Pons (tissue), 1 donor: ENCODE results near the gene PPP1R16B.
"Not testable (repeated sequence)": the region's sequence is repeated elsewhere in the genome, so short reads cannot be mapped to it uniquely, and the experiment has no call there.

ENCODE experiments used
- DNase-seq: peaks from one replicate; pipeline ENCODE4 v3.0.0-alpha.2; 2016; ENCODE audit warnings: low spot score

PPP1R16B gene

DNA sequence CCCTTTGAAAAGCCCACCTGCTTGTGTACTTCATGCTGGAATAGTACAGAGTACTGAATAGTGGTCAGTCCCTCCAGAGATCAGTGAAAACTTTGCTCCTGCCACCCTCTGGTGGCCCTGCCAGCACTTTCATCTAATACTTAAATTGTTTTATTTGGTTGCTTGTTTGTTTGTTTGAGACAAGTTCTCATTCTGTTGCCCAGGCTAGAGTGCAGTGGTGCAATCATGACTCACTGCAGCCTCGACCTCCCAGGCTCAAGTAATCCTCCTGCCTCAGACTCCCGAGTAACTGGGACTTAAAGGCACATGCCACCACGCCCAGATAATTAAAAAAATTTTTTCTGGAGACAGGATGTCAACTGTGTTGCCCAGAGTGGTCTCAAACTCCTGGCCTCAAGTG, 129.8 kb downstream of the PPP1R16B start:
- DNase-seq = no peak

DNA sequence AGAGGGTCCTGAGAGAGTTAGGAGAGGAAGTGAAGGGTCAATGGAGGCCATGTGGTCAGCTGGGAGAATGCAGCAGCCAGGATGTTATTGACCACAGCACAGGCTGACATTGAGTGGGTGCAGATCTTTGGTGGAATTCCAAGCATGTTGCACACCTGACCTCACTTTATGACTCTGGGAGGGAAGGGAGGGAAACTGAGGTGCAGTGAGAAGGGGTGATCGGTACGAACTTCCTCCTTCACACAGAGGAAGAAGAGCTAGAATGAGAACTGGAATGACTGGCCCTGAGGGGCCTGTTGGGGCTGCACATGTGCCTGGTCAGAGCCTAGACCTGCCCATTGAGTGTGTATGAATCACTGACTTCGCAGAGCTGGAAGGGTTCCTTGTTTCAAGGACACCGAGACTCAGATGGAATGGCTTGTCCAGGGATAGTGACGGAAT, 130.5 kb downstream of the PPP1R16B start:
- DNase-seq = no peak

DNA sequence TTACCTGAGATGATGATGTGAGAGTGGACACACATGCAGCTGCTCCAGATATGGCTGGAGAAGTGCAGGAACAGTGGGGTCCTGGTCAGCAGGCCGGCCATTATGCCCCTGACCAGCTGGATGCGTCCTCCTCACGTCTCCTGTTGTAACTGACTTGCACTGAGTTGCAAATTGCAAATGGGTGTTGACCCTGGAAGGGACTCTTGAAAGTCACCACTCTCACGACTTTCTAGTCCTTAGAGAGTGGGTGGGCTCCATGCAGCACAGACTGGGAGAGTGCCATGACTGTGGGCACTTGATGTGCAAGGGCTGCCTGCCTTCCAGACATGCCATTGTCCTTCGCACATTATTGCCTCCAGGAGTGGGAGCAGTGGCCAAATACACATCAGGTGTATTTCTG, 131.5 kb downstream of the PPP1R16B start:
- no peak for DNase-seq

DNA sequence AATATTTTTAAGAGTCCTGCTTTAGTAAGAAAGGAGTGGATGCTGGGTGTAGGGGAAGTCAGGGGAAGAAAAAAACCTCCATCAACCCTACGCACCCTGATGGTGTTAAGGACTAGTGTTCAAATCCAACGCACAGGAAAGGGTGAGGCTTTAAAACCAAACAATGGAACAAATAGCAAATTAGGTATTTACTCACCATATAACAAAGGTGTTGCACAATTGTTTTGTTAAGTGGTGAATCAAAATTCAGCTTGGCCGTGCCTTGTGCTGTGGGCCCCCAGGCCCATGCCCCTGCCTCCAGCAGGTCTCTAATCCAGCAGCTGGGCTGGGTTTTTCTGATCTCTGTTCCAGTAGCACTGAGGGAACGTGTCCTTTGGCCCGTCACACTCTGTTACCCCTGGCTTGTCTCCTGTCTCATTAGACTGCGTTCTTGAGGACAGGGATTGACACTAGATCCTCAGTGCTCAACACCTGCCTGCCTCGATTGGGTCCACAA, 132.5 kb downstream of the PPP1R16B start:
- no peak for DNase-seq

DNA sequence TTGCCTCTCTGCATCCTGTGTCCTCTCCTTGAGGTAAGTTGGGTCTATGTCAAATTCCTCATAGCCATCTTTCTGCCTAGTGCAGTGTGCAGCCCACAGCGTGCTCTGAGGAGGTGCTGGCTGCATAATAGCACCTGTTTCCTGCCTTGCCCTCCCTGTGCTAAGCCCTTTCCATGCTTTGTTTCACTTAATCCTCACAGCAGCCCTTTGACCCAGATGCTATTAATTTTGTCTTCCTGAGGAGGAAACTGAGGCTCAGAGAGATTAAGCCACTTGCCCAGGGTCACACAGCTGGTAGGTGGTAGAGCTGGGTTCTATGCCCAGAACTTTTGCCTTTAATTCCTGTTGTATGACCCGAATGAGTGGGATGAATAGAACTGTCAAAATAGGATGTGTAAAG, 134.2 kb downstream of the PPP1R16B start:
- DNase-seq = no peak

DNA sequence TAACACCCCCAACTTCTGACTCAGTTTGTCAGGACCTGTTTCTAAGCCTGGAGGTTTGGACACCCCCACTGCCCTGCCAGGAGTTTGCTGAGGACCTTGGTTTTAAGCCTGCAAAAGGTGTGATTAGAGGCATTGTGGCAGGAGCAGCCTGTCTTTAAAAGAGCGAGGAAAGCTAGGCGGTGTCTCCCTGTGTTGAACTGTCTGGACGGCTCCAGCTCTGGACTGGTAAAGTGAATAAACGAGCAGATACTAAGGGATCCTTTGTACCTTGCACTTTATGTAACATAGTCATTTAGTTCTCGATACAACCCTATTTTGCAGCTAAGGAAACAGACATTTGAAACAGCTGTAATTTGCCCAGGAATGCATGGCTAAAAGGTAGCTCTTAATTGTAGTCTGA, 135.1 kb downstream of the PPP1R16B start:
- no peak for DNase-seq

DNA sequence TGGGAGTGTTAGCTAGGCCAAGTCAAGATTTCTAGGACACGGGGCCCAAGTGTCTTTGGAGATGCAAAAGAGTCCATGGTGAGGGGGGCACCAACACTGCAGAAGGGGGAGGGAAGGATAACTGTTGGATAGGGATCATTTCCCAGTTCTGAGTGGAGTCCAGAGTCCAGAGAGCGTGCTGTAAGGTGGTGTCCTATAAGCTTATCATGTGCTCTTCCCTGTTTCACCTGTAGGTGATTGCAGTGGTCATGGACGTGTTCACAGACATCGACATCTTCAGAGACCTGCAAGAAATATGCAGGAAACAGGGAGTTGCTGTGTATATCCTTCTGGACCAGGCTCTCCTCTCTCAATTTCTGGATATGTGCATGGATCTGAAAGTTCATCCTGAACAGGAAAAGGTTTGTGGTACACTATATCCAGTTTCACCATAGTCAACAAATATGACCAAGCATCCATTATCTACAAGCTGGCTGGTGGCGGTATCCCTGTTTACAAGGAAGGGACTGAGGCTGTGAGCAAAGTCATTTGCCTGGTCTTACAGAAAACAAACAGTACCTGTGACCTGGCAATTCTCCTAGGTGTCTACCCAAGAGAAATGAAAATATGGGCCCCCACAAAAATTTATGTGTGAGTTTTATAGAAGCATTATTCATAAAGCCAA, 136.4 kb downstream of the PPP1R16B start:
- no peak for DNase-seq

DNA sequence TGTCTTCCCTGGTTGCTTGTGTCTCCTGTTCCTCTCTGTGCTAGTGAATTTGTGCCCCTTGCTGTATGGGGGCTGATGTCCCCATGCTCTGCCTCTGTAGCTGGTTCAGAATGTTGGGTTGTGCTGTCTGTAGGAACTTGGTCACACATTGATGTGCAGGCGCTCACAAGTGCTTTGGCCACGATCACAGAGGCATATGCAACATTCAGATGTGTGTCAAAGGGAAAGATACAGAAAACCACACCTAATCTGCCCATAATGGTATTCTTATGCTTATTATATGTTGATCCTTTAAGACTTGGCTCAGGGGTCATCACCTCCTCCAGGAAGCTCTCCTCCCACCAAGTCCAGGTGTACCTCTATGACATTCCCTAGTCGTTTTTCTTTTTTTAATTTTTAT, 139.5 kb downstream of the PPP1R16B start:
- DNase-seq = no peak

DNA sequence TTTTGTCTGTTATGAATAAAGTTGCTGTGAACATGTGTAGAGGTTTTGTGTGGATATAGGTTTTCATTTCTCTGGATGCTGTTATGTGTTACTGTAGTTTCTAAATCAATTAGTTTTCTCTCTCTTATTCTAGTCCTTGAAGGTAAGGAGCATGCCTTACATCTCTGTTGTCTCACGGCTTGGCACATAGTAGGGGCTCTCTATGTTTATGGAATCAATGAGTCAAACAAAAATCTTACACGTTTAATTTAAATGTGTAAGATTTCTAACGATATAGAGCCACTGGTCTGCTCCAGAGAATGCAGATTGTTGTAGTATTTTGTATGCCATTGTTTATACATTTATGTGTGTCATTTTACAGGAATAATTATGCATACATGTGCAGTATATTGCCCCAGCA, 141.3 kb downstream of the PPP1R16B start:
- no peak for DNase-seq

DNA sequence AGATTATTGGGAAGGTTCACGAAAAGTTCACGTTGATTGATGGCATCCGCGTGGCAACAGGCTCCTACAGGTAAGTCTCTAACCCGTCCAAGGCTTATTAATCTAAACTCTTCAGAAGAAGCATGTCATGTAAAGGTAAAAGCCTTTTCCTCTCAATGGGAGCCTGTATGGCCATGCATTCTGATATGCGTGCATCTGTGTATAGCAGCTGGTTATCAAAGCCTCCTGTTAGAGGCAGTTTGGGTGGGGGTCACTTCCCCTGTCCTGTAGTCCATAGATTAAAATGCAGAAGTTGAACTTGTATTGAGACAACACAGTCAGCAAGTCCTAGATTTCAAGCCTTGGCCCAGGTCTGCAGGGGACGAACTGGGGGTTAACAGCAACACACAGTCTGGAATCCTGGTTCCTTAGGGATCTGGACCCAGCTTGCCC, 142.4 kb downstream of the PPP1R16B start:
- DNase-seq = no peak

DNA sequence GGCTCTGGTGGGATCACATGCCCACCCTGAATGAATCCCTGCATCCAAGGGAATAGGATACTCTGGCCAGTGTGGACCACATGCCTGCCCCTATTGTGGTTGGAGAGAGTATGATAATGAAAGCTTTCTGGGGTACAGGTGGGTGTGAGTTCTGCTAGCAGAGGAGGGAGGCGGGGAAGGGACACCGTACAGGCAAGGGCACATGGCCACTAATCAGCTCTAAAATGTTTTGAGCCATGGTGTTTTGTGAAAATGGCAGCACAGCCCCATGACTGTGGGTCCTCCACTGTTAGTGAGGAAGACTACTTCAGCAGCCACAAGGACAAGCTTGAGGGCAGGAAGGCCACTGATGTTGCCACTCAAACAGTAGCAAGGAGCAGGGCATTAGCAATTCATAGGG, 144.8 kb downstream of the PPP1R16B start:
- DNase-seq = no peak

DNA sequence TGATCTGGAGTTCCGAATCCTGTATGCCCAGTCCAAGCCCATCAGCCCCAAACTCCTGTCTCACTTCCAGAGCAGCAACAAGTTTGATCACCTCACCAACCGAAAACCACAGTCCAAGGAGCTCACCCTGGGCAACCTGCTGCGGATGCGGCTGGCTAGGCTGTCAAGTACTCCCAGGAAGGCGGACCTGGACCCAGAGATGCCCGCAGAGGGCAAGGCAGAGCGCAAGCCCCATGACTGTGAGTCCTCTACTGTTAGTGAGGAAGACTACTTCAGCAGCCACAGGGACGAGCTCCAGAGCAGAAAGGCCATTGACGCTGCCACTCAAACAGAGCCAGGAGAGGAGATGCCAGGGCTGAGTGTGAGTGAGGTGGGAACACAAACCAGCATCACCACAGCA, 146.1 kb downstream of the PPP1R16B start:
- no peak for DNase-seq

DNA sequence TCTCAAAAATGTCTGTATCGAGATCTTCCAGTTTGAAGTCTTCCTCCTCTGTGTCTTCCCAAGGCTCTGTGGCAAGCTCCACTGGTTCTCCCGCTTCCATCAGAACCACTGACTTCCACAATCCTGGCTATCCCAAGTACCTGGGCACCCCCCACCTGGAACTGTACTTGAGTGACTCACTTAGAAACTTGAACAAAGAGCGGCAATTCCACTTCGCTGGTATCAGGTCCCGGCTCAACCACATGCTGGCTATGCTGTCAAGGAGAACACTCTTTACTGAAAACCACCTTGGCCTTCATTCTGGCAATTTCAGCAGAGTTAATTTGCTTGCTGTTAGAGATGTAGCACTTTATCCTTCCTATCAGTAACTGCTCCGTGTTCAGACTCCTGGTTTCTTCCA, 146.7 kb downstream of the PPP1R16B start:
- no peak for DNase-seq

DNA sequence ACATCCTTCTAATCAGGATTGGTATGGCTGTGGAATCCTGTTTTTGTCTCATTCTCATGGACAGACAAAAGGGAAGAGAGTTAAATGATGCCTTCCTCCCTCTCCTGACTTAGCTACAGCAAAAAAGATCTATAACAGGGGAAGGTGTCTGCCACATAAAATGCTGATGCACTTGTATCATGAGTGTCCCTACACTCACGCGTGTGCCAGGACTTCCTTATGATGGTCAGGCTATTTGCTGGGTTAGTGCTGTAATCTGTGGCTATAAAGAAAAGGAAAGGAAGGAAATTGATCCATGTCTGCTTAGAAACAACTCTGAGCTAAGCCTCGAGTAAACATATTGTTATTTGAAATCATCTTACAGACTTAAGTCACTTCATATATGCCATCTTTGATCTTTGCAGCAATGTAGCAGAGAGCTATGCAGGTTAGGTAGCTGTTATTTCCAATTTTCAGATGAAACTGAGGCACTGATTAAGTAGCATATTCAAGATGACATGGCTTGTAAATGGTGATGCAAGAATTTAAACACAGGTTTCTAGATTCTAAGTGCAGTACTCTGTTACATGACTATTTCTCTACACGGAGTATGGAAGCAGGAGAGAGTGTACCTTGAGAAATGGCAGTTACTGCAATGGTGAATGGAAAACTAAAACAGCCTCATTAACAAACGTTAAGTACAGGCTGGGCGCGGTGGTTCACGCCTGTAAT, 148.3 kb downstream of the PPP1R16B start:
- no peak for DNase-seq

DNA sequence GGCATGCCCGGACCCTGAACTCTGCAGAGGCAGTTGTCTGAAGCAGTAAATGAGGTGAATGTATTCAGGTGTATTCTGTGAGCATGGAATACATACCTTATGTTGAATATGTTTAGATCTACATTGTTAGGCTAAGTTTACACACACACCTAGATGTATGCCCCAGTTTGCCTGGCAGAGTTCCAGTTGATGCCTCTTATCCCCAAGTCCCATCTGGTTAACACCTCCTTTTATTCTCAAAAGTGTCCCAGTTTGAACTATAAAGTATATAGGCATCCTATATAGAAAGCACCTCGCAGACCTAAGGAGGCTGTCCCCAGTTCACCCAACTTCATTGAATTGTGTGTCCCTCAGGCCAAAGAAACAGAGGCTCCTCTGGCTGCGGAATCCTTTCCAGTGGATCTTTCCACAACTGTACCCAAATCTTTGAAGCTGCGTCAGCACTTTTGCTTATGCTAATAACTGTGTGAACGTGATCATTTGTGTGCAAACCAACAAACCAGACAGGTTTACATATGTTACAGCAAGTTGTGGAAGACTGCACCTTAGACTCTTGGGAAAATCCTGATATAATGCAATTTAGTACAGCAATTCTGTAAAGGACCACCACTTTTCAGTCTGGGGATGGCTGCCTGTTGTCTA, 151.9 kb downstream of the PPP1R16B start:
- no peak for DNase-seq

DNA sequence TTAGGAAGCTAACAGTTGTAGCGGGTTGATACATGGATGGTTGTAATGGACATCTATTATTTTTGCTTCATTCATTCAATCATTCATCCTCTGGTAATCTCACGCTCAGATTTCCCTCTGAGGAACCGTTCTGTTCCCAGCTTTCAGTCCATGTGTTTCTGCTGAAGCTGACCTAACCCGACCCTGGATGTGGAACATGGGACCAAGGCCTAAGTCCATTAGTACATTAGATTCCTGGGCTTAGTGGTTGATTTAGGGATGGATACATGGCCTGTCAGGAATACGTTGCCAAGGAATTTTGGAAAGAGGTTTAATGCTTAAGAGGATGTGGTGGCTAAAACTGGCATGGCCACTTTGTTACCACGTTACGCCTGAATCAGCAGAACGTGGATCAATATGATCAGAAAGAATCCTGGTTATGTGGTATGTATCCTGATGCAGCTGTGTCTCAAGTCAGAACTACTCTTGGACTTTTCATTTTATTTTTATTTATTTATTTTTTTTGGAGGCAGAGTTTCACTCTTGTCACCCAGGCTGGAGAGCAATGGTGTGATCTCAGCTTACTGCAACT, 152.5 kb downstream of the PPP1R16B start:
- no peak for DNase-seq

DNA sequence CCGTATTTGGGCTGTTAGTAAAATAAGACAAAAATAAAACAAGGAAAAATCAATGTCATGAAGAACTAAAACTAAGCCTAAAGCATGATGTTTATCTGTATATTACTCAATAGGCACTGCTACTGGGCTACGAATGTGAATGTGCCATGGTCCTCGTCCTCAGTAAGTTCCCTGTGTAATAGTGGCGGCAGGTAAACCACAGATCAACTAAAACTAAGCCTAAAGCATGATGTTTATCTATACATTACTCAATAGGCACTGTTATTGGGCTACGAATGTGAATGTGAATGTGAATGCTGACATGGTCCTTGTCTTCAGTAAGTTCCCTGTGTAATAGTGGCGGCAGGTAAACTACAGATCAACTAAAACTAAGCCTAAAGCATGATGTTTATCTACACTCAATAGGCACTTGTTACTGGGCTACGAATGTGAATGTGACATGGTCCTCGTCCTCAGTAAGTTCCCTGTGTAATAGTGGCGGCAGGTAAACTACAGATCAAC, 154.7 kb downstream of the PPP1R16B start:
- DNase-seq = not testable (repeated sequence)

DNA sequence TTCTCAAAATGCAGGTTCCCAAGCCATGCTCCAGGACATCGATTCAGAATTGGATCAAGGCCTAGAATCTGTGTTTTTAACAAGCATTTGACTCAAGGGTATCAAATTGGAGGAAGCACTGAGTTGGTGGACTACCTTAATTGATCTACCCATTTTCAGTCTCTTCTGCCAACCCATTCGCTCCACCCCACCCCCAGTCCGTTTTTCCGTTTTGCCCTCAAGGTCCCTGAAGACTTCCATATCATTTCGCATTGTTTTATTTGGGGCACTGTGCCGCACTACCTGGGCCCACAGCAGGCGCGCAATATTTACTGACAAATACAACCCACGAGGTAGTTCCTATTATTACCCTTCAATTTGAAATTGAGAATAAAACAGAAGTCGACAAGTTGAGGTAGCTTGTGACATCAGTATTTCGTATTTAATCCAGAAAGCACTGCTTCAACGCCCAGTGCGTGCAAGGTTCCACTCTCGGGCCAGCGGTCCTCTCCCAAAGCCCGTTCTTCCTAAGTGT, 156.1 kb downstream of the PPP1R16B start:
- DNase-seq = peak; percentile 20

DNA sequence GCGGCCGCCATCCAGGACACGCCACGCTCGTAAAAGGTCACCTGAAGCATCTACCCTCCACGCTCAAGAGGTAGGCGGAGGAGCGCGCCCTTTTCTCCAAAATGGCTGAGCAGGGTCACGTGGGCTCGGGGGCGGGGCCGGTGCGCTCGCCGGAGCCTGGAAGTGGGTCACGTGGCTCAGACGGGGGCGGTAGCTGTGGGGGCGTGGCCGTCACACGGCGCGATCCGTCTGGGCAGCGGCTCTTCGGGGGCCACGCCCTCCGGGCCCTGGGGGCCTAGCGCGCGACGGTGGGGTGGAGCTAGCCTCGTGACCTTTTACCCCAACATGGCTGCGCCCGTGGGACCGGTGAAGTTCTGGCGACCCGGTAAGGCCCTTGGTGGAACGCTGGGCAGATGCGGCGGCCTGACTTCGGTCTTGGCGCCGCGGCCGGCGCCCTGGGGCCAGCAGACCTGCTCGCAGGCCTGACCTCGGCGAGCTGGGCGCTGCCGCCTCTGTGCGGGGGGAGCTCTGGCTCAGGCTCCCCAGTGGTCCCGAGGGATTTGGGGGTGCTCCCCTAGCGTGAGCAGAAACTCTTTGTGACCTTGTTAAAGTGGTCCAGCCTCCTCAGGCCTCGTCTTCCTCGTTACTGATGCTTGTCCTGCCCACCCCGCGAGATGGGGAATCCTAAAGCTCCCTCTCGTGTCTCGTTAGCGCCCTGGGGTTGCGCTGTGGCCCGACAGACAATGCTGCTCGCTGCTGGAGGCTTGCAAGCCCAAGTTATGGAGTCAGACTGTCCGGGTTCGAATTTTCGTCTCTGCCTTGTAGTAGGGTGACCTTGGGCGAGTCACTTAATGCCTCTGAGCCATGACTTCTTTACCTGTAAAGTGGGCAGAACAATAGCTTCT, 156.8 kb downstream of the PPP1R16B start, which contains the start of gene DHX35:
Gene DHX35, plus strand, starts transcription at position 301 of the 884 bp plus-strand sequence. Its CDS starts 24 bp downstream, at position 325.
- peak; percentile 95 for DNase-seq

DNA sequence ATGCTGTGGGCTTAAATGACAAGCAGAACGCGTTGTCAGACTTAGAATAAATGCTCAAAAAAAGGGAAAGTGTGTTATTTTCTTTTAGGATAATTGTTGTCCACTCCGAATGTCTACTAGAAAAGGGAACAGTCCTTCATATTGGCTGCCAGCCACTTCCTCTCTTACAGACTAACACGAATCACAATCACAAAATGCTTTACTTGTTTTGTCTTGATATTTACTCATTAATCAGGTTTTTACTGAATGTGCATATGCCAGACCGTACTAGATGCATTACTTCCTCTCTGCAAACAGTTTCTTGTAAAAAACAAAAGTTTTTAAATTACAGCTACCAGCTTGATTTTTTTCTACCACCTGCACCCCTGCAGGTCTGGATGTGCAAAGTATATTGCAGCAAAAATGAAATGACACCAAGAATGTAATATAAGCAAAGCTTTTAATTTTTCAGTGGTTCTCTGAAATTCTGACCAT, 157.5 kb downstream of the PPP1R16B start:
- no peak for DNase-seq

DNA sequence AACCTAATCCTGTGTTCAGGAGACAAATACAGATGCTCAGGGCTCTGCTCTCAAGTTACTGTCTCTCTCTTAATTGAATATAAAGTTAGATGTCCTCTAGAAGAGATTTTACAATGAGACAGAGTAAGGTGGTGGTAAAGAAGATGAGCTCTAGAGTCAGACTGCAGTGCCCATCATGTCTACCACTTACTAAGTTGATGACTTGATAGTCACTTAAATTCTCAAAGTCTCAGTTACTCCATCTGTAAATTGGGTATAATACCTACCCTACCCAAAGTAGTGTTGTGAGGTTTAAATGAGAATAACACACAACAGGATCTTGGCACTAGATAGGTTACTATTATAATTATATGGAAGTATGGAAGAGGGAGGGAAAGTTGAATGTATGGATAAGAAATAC, 158.2 kb downstream of the PPP1R16B start:
- no peak for DNase-seq
